HG03108 (cell line): Measurements from ENCODE around the gene TMEM185A.
"Not testable (repeated sequence)": the region's sequence is repeated elsewhere in the genome, so short reads cannot be mapped to it uniquely, and the experiment has no call there.

Experiments
- ATAC-seq: cut with Tn5 transposase; IDR thresholded peaks from one replicate; pipeline ENCODE4 v1.9.1; 2021; ENCODE audit warnings: moderate library complexity; ENCODE audit not compliant: unreplicated experiment

TMEM185A gene

DNA sequence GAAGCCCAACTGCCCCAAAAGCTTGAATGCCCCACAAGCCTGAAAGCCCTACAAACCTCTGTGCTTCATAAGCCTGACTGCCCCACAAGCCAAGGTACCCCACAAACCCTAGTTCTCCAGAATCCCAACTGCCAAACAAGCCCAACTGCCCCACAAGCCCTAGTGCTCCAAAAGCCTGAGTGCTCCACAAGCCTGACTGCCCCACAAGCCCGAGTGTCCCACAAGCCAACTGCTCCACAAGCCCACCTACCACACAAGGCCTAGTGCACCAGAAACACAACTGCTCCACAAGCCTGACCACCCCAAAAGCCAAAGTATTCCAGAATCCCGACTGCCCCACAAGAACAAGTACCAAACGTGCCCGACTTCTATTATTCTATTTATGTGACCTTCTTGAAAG, 68.2 kb downstream of the TMEM185A start:
- ATAC-seq: no peak

DNA sequence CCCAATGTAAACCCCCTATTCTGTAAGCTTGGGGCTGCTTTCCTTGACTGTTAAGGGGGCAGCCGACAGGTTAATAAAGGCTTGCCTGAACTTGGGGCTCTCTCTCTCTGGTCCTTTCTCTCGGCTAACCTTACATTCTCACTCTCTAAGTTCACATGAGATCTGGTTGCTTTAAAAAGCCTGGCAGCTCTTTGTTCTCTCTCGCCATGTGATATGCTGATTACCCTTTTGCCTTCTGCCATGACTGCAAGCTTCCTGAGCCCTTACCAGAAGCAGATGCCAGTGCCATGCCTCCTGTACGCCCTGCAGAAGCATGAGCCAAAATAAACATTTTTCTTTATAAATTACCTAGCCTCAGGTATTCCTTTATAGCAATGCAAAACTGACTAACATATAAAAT, 76.3 kb downstream of the TMEM185A start:
- not testable (repeated sequence) for ATAC-seq

GRCh38 chrX:149551939-149552248, 79.7 kb downstream of the TMEM185A start:
- not testable (repeated sequence) for ATAC-seq

- ATAC-seq: peak; percentile 41
These were observed 80.2 kb downstream of the TMEM185A start for GRCh38 chrX:149551245-149551938.

DNA sequence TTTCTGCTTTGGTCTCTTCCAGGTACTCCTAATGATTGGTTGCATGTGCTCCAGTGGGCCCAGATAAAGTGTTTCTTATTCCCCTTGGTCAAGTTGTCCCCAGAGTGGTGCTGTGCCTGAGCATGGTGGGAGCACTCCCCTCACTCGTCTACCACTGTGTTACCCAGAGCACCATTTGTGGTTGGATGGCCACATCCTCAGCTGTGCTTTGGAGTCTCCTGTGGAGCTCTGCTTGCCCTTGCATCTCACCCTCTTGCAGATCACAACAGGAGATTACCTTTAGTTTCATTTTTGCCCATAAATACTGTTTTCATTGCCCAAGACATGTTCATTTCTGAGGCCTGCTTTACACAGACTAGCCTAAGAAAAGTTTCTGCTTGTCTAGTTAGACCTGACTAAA, 81.1 kb downstream of the TMEM185A start:
- ATAC-seq: not testable (repeated sequence)

DNA sequence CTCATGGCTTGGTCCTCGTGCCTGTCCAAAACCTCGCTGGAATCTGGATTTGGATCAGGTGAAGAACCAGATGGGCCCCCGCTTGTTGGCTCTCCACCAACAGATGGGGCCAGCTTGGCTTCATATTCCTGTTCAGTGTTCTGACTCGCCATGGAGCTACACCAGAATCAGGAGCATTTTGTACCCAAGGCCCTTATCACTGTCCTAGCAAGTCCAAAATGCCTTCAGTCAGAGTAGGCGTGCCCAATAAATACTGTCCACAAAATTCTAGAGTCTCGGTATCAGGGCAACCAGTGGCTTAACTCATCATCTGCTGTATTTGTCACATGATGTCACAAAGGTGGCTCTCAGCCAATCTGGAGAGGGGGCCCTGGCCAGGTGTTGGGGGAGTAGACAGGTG, 81.9 kb downstream of the TMEM185A start, which contains the start of gene HSFX3:
TSS of gene HSFX3 (minus strand) at position 224 of the 400 bp plus-strand sequence. CDS start at position 152, 72 bp downstream.
- not testable (repeated sequence) for ATAC-seq

GRCh38 chrX:149547782-149548181, 83.8 kb downstream of the TMEM185A start:
- ATAC-seq: not testable (repeated sequence)

DNA sequence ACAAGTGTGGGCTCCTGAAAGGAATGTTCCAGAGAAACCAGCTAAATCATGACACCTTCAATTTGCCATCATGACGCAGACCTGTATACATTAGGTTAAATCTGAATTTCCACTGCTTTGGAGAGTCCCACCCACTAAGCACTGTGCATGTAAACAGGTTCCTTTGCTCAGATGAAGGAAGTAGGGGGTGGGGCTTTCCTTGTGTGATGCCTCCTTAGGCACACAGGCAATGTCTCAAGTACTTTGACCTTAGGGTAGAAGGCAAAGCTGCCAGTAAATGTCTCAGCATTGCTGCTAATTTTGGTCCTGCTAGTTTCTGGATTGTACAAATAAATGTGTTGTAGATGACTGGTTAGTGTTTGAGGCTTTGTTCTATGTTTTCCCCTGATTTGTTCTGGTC, 84.6 kb downstream of the TMEM185A start:
- ATAC-seq: not testable (repeated sequence)
